ENCODE data around the gene GOLGA7B.
A peak's percentile ranks its signal among the peaks of the same experiment; 100 is the strongest.

GOLGA7B gene

DNA sequence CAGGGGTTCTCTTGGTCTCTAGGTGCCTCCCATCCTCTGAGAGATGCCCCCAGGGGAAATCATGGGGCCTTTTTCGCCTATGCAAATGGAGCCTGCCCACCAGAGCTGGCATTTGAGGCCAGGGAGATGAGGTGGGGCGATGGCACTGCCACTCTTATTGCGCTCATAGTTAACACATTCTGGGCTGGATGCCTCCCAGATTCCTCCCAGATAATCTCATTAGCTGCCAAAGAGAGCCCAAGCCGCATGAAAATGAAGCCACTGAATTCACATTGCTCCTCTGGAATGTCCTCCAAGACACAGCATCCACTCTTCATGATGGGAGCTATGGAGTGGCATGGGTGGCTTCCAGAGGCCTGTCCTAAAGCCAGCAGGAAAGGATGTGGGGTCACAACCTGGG, 61.0 kb downstream of the GOLGA7B start:
- Mint-ChIP-seq H3K4me1 (peaks cover 3% of the 10 kb centered on the region), H3K9me3 (no peaks in the 10 kb centered on the region), H3K4me3 (no peak overlapping the region), H3K36me3 (ENCODE audit: low read depth) (no peaks in the 10 kb centered on the region), H3K27ac (no peak overlapping the region), H3K27me3 (ENCODE audit: low read depth, poor library complexity) (peaks cover 53% of the 10 kb centered on the region)
- TF ChIP-seq, protein P1, sequence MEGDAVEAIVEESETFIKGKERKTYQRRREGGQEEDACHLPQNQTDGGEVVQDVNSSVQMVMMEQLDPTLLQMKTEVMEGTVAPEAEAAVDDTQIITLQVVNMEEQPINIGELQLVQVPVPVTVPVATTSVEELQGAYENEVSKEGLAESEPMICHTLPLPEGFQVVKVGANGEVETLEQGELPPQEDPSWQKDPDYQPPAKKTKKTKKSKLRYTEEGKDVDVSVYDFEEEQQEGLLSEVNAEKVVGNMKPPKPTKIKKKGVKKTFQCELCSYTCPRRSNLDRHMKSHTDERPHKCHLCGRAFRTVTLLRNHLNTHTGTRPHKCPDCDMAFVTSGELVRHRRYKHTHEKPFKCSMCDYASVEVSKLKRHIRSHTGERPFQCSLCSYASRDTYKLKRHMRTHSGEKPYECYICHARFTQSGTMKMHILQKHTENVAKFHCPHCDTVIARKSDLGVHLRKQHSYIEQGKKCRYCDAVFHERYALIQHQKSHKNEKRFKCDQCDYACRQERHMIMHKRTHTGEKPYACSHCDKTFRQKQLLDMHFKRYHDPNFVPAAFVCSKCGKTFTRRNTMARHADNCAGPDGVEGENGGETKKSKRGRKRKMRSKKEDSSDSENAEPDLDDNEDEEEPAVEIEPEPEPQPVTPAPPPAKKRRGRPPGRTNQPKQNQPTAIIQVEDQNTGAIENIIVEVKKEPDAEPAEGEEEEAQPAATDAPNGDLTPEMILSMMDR (IDR thresholded peaks at IDR 0.05): no peak
- no peak for DNase-seq

DNA sequence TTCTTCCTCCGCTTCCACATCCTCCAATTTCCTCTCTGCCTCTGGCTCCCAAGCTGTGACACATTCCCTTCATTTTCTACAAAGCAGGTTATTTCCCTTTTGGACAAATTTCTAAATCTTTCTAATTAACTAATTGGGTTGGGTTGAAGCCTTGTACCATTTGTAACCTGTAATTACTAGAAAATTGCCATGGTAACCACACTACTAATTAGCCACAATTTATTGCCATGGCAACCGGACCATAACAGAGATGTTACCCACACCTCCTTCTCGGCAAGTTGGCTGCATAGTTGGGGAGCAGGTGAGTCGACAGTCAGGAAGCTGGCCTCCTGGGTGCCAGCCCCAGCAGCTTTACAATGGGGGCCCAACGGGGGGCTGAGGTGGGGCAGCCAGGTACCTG, 61.6 kb downstream of the GOLGA7B start:
- no peak overlapping the region for H3K27ac Mint-ChIP-seq
- H3K9me3 Mint-ChIP-seq: no peaks in the 10 kb centered on the region
- H3K4me1 Mint-ChIP-seq: no peaks in the 10 kb centered on the region
- H3K4me3 Mint-ChIP-seq: no peak overlapping the region
- TF ChIP-seq, protein P1 (IDR thresholded peaks at IDR 0.05): no peak
- DNase-seq: no peak
- peaks cover 58% of the 10 kb centered on the region for H3K27me3 Mint-ChIP-seq (ENCODE audit: low read depth, poor library complexity)
- H3K36me3 Mint-ChIP-seq (ENCODE audit: low read depth): no peaks in the 10 kb centered on the region

DNA sequence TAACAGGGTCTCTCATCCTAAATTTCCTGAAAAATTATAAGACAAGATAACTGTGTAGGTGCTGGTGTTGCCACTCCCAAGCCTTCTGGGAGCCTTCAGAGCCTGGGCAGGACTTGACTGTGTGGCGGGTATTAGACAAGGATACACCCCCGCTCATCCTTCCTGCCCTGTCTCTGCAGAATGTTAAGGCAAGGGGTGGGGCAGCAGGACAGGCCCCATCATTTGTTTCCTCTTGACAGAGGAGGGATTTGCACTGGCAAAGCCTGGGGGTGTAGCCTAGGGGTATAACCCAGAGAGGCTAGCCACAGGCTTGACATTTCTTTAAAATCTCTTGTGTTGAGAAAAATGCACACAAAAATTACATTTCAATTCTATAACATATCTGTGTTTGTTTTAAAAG, 63.5 kb downstream of the GOLGA7B start:
- no peaks in the 10 kb centered on the region for H3K4me1 Mint-ChIP-seq
- no peak overlapping the region for H3K4me3 Mint-ChIP-seq
- H3K27ac Mint-ChIP-seq: no peak overlapping the region
- TF ChIP-seq, protein P1 (IDR thresholded peaks at IDR 0.05): no peak
- no peak for DNase-seq
- H3K36me3 Mint-ChIP-seq (ENCODE audit: low read depth): no peaks in the 10 kb centered on the region
- no peaks in the 10 kb centered on the region for H3K9me3 Mint-ChIP-seq
- peaks cover 62% of the 10 kb centered on the region for H3K27me3 Mint-ChIP-seq (ENCODE audit: low read depth, poor library complexity)

DNA sequence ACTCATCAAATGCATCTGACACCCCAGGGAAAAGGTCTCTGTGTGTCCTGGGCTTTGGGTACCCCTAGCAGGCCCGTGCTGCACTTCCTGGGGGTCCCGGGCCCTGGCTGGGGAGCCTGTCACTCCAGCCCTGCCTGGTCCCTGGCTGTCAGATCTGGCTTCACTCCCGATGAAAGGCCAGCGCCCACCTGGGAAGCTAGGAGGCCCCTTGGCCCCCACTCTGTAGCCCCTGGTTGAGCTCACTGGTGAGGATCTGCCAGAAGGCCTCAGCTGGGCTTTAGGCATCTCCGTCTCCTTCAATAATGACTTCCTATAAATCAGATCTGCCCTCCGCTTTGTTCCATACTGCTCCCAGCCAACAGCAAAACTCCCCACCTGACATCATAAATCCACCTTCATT, 64.0 kb downstream of the GOLGA7B start:
- H3K4me3 Mint-ChIP-seq: no peak overlapping the region
- H3K36me3 Mint-ChIP-seq (ENCODE audit: low read depth): no peaks in the 10 kb centered on the region
- no peaks in the 10 kb centered on the region for H3K9me3 Mint-ChIP-seq
- H3K27me3 Mint-ChIP-seq (ENCODE audit: low read depth, poor library complexity): peaks cover 64% of the 10 kb centered on the region
- no peak for DNase-seq
- TF ChIP-seq, protein P1 (IDR thresholded peaks at IDR 0.05): no peak
- no peak overlapping the region for H3K27ac Mint-ChIP-seq
- no peaks in the 10 kb centered on the region for H3K4me1 Mint-ChIP-seq

DNA sequence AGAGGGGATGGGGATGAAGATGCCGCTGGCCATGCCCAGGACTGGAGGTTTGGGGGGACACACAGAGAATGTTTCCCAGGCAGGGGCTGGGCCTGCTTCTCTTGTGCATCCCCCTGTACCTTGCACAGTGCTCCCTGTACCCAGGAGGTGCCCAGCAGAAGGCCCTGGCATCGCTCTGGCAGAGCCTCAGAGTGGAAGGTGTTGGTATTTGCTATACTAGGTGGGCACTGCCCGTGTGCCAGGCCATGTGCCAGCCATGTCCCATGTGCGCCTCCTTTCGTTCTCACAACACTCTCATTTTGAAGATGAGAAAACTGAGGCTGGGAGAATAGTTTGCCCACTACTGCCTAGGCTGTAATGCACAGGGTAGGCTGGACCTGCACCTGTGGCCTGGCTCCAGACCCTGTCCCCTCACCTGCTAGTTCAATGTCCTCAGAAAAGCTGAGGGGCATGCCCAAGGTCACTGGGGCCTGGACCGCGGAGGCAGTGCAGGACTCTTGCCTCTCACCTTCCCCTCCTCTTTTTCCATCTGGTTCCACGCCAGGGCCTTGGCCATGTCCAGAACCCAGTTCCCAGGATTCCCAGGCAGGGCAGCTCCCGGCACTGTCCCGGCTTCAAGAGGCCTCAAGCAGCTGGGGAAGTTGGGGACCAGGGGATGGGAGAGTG, 64.7 kb downstream of the GOLGA7B start:
- DNase-seq: no peak
- no peaks in the 10 kb centered on the region for H3K9me3 Mint-ChIP-seq
- no peak overlapping the region for H3K27ac Mint-ChIP-seq
- no peaks in the 10 kb centered on the region for H3K4me1 Mint-ChIP-seq
- H3K27me3 Mint-ChIP-seq (ENCODE audit: low read depth, poor library complexity): peaks cover 65% of the 10 kb centered on the region
- no peaks in the 10 kb centered on the region for H3K36me3 Mint-ChIP-seq (ENCODE audit: low read depth)
- TF ChIP-seq, protein P1 (IDR thresholded peaks at IDR 0.05): no peak
- H3K4me3 Mint-ChIP-seq: no peak overlapping the region

DNA sequence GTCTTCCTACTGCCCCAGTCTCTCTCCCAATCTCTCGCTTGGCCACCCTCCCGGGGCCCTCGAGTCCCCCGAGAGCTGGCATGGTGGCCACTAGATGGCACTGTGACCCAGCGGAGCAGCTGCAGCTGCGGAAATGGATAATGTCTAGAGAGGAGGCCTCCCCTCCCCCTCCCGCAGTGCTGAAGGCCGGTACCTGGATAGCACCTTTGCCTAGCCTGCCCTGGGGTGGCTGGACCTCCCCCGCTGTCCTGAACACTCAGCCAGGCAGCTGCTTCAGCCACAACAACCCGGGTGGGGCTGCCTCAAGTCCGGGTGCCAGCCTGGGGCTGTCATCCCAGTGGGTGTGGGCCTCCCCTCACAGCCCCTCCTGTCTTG, 65.2 kb downstream of the GOLGA7B start:
- TF ChIP-seq, protein P1 (IDR thresholded peaks at IDR 0.05): peak; percentile 91

More for the DNA sequence above, 65.2 kb downstream of the GOLGA7B start:
- Mint-ChIP-seq H3K4me3 (no peak overlapping the region), H3K27ac (no peak overlapping the region), H3K9me3 (no peaks in the 10 kb centered on the region), H3K27me3 (ENCODE audit: low read depth, poor library complexity) (peaks cover 61% of the 10 kb centered on the region), H3K36me3 (ENCODE audit: low read depth) (no peaks in the 10 kb centered on the region), H3K4me1 (no peaks in the 10 kb centered on the region)
- DNase-seq: peak; percentile 90

Data from nephron progenitor cell (in vitro differentiated cells).